ENCODE measurements around the gene PKHD1.

PKHD1 gene

DNA sequence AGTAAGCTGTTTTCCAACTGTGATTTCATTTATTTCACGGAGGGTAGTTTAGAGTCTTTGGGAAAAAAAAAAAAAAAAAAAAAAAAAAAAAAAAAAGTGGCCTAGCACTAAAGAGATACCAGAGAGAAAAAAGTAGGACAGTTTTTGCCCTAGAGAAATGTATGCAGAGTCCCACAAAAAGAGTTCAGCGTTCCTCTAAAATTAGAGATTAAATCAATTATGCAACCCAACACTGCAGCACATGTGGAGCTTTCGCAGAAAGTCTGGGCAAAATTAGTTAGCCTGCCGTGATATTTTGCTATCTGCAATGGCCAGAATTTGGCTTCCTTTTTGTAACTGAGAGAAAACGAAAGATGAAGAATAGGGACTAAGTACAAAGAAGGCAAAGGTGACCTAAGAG lies 309.8 kb downstream of the PKHD1 start:
- DNase-seq = no peak

DNA sequence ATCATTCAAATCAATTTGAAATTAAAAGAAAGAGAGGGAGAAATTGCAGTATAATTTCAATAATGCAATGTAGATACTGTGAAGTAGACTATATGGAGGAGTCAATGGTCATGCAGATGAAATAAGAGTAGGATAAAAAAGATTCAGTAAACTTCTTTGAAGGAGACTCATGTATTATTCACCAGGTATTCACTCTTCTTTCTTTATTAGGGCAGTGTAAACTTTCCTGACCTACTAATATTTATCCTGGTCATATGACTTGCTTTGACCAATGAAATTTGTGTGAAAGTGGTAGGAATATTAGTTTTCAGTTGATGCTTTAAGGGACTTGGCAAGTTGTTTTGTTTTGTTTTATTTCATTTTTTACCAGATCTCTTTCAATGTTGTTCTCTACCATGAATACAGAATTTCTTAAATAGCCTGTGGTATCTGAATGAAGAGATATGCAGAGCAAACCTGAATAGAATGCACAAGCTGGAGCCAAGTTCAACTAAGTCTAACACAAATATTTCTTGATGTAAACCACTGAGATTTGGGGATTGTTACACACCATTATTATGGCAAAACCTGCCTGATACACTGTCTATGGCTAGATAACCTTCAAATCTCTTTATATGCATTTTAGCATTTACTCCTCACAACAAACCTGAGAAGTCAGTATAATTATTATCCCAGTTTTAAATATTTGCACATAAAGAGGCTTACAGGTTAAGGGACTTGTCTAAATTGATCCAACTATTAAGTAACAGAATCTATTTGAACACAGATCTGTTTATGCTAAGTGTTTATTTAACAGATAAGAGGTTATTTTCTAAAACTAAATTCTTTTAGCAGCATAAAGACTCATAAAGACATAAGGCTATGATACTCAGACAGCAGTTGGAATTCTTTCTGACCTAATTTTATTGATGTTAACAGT lies 311.2 kb downstream of the PKHD1 start:
- DNase-seq = no peak

DNA sequence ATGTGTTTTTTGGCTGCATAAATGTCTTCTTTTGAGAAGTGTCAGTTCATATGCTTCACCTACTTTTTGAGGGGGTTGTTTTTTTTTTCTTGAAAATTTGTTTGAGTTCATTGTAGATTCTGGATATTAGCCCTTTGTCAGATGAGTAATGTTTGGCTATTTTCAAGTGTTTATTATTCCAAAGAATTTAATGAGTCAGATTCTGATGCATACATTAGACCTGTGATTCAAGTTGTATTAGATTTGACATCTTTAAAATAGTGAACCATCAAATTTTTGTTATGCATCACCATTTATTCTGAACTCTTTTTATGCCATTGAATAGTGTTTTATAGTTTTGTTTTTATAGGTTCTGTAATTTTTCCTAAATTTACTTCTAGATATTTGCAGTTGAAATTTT lies 319.3 kb downstream of the PKHD1 start:
- DNase-seq = no peak

DNA sequence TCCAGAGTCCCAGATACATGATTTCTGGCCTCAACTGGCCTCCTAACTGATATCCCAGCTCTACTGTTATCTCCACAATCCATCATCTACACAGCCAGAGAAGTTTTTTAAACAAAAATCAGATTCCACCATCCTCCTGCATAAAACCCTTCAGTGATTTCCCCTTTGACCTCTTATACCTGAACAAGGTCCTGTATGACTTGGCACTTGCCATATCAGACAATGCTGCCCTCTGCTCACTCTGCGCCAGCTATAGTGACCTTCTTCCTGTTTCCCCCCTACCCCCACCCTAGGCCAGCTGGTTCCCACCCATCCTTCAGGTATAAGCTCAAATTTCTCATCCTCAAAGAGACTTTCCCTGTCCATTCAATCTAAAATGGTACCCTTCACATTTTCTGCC lies 322.2 kb downstream of the PKHD1 start:
- no peak for DNase-seq

DNA sequence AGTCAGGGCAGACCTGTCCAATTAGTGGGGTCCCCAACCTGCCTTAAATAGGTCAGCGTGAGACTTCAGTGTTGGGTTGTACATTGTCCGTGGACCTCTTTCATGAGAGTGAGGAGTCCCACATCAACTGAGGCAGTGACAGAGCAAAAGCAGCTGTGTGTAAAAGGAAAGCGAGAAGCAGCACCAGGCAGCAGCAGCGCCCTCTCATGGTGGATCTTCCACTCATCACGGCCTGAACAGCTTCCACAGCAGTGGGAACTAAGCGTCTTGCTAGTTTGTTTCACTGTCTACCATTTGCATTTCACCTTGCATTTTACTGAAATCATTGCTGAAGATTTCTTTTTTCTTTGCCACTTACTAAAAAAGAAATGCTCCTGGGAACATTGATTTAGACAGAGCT lies 333.8 kb downstream of the PKHD1 start:
- DNase-seq = peak; percentile 15

DNA sequence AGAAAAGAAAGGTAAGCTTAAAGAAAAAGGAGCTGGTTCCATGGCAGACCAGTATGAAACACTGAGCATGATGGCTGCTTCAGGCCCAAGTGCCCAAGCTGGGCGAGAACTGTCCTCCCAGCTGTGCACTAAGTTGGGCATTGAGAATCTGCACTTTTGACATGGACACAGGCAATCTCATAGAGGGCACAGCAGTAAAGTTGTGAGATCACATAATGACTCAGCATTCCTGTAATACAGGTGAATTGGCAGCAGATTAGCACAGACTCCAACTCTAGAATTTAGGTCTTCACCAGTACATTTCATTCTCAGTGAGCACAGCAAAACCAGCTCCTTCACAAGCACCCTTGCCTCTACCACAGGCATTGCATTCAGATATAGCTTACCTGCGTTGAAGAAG lies 343.4 kb downstream of the PKHD1 start:
- DNase-seq = no peak

DNA sequence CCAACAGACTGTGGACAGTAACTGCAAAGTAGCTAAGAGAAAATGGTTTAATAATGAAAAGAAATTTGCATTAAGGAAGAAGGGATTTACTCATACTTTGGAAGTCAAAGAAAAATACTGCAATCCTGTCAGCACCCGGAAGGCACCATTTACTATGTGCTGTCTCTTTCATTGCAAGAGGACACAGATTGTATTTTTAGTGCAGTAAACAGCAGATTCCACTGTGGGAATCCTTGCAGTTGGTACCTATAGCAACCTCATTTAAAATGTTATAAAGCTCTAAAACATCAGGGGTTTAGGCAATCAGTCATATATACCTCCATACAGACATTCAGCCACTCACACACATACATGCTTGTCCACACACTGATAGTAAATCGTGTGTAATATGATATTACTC lies 346.8 kb downstream of the PKHD1 start:
- no peak for DNase-seq

DNA sequence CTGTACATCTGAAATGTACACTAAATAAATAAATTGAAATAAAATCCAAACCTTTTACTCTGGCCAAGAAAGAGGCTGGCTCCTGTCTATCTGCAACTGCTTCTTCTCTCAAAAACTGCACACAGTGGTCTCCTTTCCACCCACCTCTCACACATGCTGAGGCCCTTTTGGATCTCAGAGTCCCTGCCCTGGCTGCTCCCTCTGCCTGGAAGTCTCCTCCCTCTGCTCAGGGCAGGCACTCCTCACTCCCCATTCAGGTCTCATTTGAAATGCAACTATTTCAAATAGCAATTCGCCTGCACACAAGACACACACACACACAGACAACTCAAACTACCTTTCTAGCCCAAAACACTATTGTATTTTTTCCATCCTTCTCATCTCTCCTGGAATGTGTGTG lies 348.8 kb downstream of the PKHD1 start:
- no peak for DNase-seq

DNA sequence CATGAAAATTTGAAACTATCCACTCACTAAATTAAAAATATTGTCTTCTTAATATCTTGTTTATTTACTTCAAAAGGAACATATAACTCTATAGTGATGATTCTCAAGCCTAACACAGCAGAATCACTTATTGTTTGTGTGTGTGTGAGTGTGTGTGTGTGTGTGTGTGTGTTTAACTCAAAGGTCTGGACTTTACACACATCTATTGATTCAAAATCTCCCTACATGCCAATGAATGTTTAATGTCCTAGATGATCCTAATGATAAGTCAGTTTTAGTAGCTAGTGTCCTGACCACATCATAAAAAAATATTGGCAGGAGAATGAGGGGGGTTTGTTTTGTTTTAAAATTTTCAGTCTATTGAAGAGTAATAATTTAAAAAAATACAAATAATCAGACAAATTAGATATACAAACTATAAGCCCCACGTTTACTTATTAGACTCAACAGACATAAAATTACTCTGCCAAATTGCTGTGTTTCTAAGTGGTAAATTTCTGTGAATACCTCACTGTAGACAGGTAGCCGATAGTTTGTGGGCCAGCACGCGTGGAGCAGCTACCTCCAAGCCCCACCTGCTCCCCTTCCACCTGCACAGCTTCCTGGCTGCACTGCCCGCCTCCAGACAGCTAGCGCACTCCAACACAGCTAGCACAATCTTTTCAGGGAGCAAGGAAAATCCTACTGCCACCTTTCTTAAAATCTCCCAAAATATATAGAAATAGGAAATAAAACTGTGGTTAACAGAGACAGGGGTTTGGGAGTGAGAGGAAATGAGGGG lies 349.6 kb downstream of the PKHD1 start:
- DNase-seq = no peak

DNA sequence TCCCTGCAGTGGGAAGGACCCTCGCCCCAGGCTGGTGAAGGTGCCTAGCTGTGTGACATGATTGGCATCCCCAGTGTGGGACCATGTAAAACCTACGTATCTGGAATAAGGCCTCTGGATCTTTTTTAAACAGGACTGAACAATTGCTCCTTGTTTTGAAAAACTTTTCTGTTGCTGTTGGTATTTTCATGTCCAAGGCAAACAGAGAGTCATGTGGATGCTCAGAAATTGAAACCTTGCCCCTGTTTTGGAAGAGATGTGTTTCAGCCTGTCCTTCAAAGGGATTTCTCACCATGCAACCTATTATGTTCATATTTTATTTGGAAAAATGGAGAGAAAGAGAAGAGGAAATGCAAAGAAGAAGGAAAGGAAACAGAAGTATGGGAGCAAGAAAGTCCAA lies 362.3 kb downstream of the PKHD1 start:
- no peak for DNase-seq

DNA sequence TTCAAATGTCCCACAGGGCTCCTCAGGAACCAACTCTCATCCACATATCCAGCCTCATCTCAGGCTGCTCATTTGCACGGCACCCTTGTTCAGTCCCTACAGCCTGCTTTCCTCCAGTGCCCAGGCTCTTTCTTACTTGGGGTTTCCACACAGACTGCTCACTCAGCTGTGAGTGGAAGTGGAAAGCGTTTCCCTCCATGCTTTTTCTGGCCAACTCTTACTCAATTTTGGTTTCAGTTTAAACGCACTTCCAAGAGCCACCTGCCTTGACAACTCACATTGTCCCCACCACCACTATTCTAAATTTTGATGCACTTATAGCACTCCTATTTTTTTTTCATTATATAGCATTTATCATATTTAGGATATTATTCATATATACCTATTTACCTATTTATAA lies 367.1 kb downstream of the PKHD1 start:
- DNase-seq = no peak

DNA sequence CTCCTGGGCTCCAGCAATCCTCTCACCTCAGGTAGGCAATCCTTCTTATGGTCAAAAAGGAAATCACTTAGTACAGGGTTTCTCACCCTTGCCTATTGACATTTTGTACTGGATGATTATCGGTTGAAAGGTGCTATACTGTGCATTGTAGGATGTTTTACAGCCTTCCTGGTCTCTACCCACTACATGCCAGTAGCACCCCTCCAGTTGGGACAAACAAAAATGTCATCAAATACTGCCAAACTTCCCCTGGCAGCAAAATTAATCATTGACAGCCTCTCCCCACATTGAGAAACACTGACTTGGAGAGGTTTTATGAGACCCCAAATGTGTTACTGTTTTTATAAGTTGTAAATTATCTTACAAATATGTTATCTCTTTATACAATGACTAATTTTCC lies 368.1 kb downstream of the PKHD1 start:
- no peak for DNase-seq

DNA sequence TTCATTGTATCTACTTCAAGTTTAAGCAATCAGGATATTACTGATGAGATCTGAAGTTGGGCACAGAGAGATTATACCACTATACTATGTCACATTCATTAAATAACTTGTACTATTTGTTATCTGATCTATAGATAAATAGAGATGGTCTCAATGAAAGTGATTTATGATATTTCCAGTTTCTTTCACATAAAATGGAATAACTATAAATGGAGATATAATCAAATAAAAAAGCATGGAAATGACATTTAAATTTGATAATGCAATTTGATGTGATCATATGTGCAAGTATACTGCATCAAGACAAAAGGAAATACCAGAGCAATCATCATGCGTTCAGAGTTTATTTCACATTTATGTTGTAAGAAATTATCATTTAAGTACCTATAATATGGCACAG lies 368.9 kb downstream of the PKHD1 start:
- no peak for DNase-seq

DNA sequence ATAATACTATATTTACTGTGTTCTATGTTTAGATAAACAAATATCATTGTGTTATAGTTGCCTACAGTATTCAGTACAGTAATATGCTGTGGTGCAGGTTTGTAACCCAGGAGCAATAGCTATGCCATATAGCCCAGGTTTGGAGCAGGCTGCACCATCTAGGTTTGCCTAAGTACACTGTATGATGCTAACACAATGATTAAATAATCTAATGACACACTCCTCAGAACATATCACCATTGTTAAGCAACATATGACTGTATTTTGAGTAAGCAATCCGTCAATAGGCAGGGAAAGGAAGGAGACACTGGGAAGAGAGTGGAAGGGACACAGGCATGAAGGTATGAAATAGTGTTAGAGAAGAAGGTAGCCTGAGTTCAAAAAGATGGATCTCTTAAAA lies 369.9 kb downstream of the PKHD1 start:
- no peak for DNase-seq

DNA sequence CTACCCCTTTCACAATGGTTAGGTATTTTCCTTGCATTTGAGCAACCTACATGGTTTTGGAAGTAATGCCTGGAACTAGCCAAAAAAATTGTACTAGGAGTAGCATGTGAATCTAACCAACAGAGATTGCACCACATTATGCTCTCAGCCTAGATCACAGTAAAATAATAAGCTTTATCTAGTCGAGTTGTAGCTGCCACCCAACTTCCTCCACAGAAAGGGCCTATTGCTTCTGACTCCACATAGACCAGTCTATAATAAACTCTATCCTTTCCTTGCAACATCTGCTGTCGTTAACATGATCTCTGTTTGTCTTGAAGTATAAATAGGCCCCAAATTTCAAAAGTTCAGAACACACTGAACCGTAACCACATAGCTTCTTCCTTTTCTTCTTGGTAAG lies 375.5 kb downstream of the PKHD1 start:
- DNase-seq = no peak

DNA sequence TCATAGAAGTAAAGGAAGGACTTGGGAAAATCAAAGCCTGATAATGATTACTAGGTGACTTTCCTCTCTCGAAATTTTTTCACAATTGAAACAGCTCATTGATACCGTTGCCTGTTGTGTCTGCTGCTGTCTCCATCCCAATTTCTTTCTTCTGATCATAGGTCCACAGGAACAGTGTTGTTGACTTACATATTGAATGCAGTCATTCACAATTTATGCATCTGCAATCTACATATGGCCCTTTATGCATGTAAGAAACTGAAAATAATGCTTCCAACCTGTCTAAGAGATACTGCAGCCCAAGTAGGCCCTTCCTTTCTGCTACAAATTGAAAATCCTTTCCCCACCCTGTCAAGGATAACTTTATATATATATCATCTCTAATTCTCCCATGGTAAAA lies 381.3 kb downstream of the PKHD1 start:
- no peak for DNase-seq

DNA sequence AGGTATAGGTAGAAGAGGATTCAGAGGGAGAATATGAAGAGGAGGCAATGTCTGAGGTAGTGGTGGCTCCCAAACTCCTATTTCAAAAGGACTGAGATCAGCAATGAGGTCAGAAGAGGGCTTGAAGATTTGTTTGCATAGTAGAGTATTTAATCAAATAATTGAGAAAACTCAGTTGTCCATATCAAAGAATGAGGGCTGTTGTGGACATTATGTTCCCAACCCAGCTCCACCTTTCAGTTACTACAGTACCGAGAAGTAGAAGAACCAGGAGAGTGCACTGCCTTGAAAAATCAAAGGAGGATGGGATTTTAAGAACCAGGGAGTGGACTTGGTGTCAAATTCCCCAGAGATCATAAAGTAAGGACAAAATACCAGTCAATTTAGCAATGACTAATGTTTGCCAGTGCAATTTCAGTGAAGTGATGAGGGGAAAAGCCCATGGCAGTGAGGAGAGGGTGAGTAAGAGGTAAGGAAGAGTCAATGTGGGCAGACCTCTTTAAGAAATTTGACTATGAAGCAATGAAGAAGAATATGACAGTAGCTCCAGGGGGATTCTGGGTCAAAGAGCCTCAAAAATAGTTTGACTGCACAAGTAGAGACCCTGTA lies 382.4 kb downstream of the PKHD1 start:
- DNase-seq = no peak

DNA sequence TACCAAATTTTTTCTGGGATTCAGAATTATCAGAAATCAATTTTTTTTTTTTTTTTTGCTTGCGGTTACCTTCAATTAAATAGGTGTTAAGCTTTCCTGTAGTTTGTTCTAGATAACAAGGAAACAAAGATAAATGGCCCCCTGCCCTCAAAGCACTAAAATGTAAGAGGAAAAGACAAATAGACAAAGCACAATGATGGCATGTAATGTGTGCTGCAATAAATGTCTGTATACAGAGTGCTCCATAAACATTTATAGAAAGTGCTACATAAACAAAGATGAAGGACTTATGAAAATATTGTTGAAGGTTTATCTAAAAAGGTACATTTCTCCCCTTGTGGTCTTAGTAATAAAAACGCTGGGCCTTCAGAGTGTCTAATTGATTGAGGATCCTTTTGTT lies 384.6 kb downstream of the PKHD1 start:
- DNase-seq = no peak

DNA sequence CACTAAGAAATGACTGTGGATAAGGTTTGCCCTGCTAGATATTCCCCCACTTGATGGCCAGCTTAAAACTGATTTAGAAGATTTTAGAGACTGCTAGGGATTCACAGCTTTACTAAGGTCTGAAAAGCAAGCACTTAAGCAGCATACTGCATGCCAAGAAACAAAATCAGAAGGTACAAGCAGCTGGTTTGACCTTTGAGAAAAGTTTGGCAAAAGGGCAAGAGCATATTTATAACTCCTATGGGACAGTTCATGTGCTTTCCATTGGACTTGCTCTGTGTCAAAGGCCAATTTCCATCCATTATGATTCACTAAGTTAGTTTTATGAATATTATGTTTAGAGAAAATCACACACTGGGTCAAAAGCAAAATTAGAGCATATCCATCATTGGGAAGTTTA lies 402.8 kb downstream of the PKHD1 start:
- DNase-seq = no peak

DNA sequence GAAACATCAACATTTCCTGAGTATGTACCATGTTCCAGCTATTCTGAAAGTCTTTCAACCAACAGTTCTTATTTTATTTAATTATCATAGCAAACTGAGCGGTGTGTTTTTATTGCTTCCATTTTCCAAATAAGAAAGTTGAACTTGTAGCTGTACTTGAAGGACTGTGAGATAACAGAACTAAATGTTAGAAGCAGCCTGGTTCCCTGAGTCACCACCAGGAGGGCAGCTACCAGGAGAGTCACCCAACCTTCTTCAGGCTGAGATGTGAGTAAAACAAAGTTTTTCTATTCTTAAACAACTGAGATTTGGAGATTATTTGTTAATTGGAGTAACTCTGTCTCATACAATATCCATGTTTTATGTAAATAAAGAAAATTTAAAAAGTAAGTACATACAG lies 403.4 kb downstream of the PKHD1 start:
- no peak for DNase-seq

DNA sequence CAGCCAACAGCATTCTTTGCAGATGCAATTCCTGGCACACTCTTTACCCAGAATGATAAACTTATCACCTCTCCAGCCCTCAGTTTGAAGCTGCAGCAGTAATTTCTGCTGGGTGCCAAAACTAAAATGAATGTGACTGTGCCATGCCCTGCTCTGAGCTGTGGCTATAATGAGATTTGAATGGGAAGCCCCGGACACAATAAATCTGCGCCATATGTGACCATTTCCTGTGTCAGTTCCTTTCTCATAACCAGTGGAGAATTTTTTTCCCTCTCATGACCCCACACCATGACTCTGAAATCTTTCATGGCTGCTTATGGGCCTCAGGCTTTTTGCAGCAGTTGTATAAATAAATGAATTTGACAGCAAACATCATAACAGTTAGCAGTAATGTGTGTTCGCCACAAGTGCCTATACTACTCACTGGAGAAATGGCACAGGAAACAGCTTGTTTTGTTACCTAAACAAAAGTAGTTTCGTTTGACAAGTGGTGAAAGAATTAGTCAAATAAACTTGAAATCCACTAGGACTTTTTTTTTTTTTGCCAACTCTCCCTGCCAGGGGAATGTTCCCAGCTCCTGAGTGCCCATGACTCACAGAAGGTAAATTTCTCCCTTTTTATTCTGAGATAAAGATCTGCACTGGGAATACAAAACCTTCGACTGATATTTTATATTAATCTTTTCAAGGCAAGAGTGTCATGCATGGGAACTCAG lies 408.4 kb downstream of the PKHD1 start:
- no peak for DNase-seq

DNA sequence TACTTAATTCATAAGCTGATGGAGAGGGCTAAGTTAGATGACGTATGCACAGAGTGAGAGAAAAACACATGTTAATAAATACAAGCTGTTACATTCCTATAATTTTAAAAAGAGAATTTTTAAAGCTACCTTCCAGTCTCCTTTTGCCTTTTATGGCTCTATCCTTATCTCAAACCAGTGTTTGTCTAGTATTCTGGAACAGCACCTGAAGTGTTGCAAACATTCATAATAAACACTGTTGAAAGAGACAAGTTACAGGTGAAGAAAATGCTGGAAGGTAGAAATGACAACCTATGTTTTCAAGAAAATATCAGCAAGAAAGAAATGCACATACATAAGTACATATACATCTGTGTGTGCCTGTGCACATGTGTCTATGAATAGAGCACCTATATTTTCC lies 409.1 kb downstream of the PKHD1 start:
- no peak for DNase-seq

DNA sequence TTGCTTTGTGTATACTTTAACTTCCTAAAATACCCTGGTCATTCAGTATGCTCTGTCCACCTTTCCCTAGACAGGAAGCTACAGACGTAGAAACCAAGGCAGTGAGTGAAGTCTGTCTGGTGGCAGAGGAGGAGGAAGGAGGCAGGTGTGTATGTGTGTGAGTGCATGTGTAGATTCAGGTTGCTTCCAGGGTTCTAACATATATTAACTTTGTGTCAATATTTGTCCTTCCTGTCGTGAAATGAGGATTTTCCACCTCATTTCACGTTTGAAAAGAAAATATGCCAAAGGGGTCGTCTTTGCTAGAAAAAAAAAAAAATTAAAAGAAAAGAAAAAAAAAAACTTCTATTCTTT lies 411.5 kb downstream of the PKHD1 start:
- DNase-seq = no peak

All from activated CD4-positive, alpha-beta T cell treated with anti-CD3 and anti-CD28 coated beads, Interleukin-10, Interleukin-2, amounts not matched to agents 100 ng/mL and 50 ng/mL, durations not matched to agents 16 hours and 8 hours (primary cell).